Stomach (tissue), 9 donors: ENCODE measurements around the gene TRAF3IP3. TPM values are rescaled to one million over a fixed set of nuclear protein-coding genes. Genes with fewer than 3 reads are reported as not detected.

ENCODE experiments used
- DNase-seq, 2 donors: peaks; one replicate each; pipeline versions ENCODE4 v3.0.0 to v3.0.0-alpha.2; 2013 to 2019
- H3K27ac ChIP-seq, 5 donors: fragments of 200-600 bp in 4 of 5; sonication (generic) in 4 of 5; one replicate each; pipeline ENCODE4 v1.5.1; 2013 to 2019; ENCODE audit warnings: mild to moderate bottlenecking in 1 of 5, moderate library complexity in 1 of 5
- H3K27me3 ChIP-seq, 3 donors: fragments of 200-600 bp; sonication (generic); one replicate each; pipeline ENCODE4 v1.5.1; 2017 to 2019; ENCODE audit warnings: mixed run types in 1 of 3
- H3K36me3 ChIP-seq, 4 donors: fragments of 200-600 bp; sonication (generic); 1 replicate in 3 of 4; 2 replicates in 1 of 4; pipeline ENCODE4 v1.5.1; 2016 to 2019
- H3K4me1 ChIP-seq, 4 donors: fragments of 200-600 bp; sonication (generic); one replicate each; pipeline ENCODE4 v1.5.1; 2016 to 2019
- H3K4me3 ChIP-seq, 4 donors: fragments of 200-600 bp; sonication (generic) in 3 of 4; one replicate each; pipeline ENCODE4 v1.5.1; 2016 to 2019; ENCODE audit warnings: mild to moderate bottlenecking in 1 of 4
- H3K9me3 ChIP-seq, 4 donors: fragments of 200-600 bp; sonication (generic); one replicate each; pipeline ENCODE4 v1.5.1; 2016 to 2019
- CTCF ChIP-seq, 7 experiments: fragments of 450-650 bp in 4 of 7; fragments of 200-600 bp in 3 of 7; sonication (generic) in 3 of 7; IDR thresholded peaks; one replicate each; pipeline ENCODE4 v1.5.1; 2016 to 2019; ENCODE audit warnings: antibody characterized with exemption in 7 of 7, control low read depth in 2 of 7, mild to moderate bottlenecking in 1 of 7
- EP300 ChIP-seq: sonication (generic); formaldehyde crosslinking; IDR thresholded peaks from one replicate; pipeline ENCODE4 v1.6.1; 2017; ENCODE audit warnings: antibody characterized with exemption
- POLR2A ChIP-seq, 4 donors: fragments of 450-650 bp; IDR thresholded peaks; one replicate each; pipeline ENCODE4 v1.6.1; 2016; ENCODE audit warnings: antibody characterized with exemption in 4 of 4, control low read depth in 2 of 4, mild to moderate bottlenecking in 1 of 4, moderate library complexity in 1 of 4
- POLR2AphosphoS5 ChIP-seq, 3 donors: sonication (generic); formaldehyde crosslinking; IDR thresholded peaks; one replicate each; pipeline ENCODE4 v1.6.1; 2016; ENCODE audit warnings: antibody characterized with exemption in 3 of 3
- WGBS, 5 donors: extraction: QIAGEN DNeasy Blood & Tissue Kit in 3 of 5; methylation state at CpG; one replicate each; pipeline versions ENCODE4 v1.1.5 to v1.1.7; 2013 to 2018; 5-methylcytosine and 5-hydroxymethylcytosine counted together
- intact Hi-C: fragments of 100-400 bp; cut with DNase I; formaldehyde crosslinking; loops from one replicate; pipeline ENCODE4 v1.15.1; 2023; ENCODE audit warnings: low total_unique reads
- polyA plus RNA-seq, 3 donors: library from polyadenylated mRNA; stranded (reverse); fragments of 200-250 nt; gene quantifications; one replicate each; pipeline ENCODE4 v1.2.3, GENCODE V29; 2013
- total RNA-seq, 5 donors: library from RNA; depleted of rRNA; stranded (reverse); fragments of >200 nt; gene quantifications; one replicate each; pipeline versions ENCODE4 v1.1.0 to v1.2.3, GENCODE V29; 2014 to 2016
- donor health status: healthy with polysubstance abuse.
- donor health status: Bipolar disorder and iron deficiency.
- donor health status: healthy.

Gene TRAF3IP3
- total and polyA plus RNA-seq, 8 donors, result 2.2 to 9.6 (median 3.3) TPM; not detected in 1

GRCh38 chr1:209737118-209737505 is 18.7 kb upstream of the TRAF3IP3 start:
- peaks cover 0 to 6% (median 2%) of the 10 kb centered on the region in 4 donors for H3K4me1 ChIP-seq
- no peaks in the 10 kb centered on the region for H3K9me3 ChIP-seq
- no peak for DNase-seq
- H3K27me3 ChIP-seq, result no peaks in the 10 kb centered on the region
- 79 to 84% (median 84%) methylated on average over 5 of the region's 5 CpGs for WGBS, 5 donors
- H3K27ac ChIP-seq, result no peak overlapping the region
- intact Hi-C loops, result no loop called here
- TF ChIP-seq EP300 (no peak), POLR2AphosphoS5 (IDR thresholded peaks at IDR 0.05) (no peak), CTCF (IDR thresholded peaks at IDR 0.05) (no peak), POLR2A (IDR thresholded peaks at IDR 0.05) (no peak)
- H3K36me3 ChIP-seq, result no peaks in the 10 kb centered on the region
- no peak overlapping the region for H3K4me3 ChIP-seq

GRCh38 chr1:209738270-209738669 is 17.6 kb upstream of the TRAF3IP3 start:
- Histone ChIP-seq H3K27ac (no peak overlapping the region), H3K36me3 (no peaks in the 10 kb centered on the region), H3K9me3 (no peaks in the 10 kb centered on the region), H3K4me1 (peaks cover 0 to 16% (median 8%) of the 10 kb centered on the region in 4 donors), H3K4me3 (no peak overlapping the region), H3K27me3 (no peaks in the 10 kb centered on the region)
- no peak for DNase-seq
- intact Hi-C loops, result no loop called here
- WGBS, 5 donors, result 80 to 92% (median 91%) methylated on average over 1 of the region's 1 CpG
- TF ChIP-seq POLR2A (IDR thresholded peaks at IDR 0.05) (no peak), EP300 (no peak), CTCF (IDR thresholded peaks at IDR 0.05) (no peak), POLR2AphosphoS5 (IDR thresholded peaks at IDR 0.05) (no peak)

- intact Hi-C loops, result loop anchor here (5.0 kb wide), 1 partner anchor 164 kb away; no protein-coding TSS in a partner anchor
- Histone ChIP-seq H3K27me3 (no peaks in the 10 kb centered on the region), H3K27ac (no peak overlapping the region), H3K9me3 (no peaks in the 10 kb centered on the region), H3K36me3 (no peaks in the 10 kb centered on the region), H3K4me3 (no peak overlapping the region), H3K4me1 (peaks cover 0 to 19% (median 8%) of the 10 kb centered on the region in 4 donors)
- no peak for DNase-seq
- 81 to 94% (median 85%) methylated on average over 3 of the region's 3 CpGs for WGBS, 5 donors
- TF ChIP-seq POLR2A (IDR thresholded peaks at IDR 0.05), result no peak
- no peak for TF ChIP-seq EP300
- TF ChIP-seq CTCF (IDR thresholded peaks at IDR 0.05), result no peak
- no peak for TF ChIP-seq POLR2AphosphoS5 (IDR thresholded peaks at IDR 0.05)
These were observed 14.7 kb upstream of the TRAF3IP3 start for GRCh38 chr1:209741193-209741592.

GRCh38 chr1:209741889-209742288 is 14.0 kb upstream of the TRAF3IP3 start:
- WGBS, 5 donors, result 40 to 76% (median 61%) methylated on average over 2 of the region's 2 CpGs
- TF ChIP-seq EP300 (no peak), POLR2A (IDR thresholded peaks at IDR 0.05) (no peak), POLR2AphosphoS5 (IDR thresholded peaks at IDR 0.05) (no peak), CTCF (IDR thresholded peaks at IDR 0.05) (no peak)
- H3K27me3 ChIP-seq, result no peaks in the 10 kb centered on the region
- H3K27ac ChIP-seq, result peak overlapping the region in 2 of 5 donors; percentile 8 to 19
- H3K4me1 ChIP-seq, result peaks cover 0 to 19% (median 8%) of the 10 kb centered on the region in 4 donors
- no peaks in the 10 kb centered on the region for H3K36me3 ChIP-seq
- no peak overlapping the region for H3K4me3 ChIP-seq
- intact Hi-C loops, result loop anchor here (5.0 kb wide), 1 partner anchor 165 kb away; no protein-coding TSS in a partner anchor
- H3K9me3 ChIP-seq, result no peaks in the 10 kb centered on the region
- DNase-seq, result no peak
